HG03039 (cell line): ENCODE data around the gene CELF4.

Experiments used
- ATAC-seq: cut with Tn5 transposase; IDR thresholded peaks from one replicate; pipeline ENCODE4 v1.9.1; 2021; ENCODE audit warnings: mild to moderate bottlenecking, moderate library complexity; ENCODE audit not compliant: unreplicated experiment

The CELF4 gene

GRCh38 chr18:37270038-37270665 is 295.4 kb downstream of the CELF4 start:
- ATAC-seq, result no peak

- ATAC-seq, result no peak
Measured at GRCh38 chr18:37266290-37266689, 299.3 kb downstream of the CELF4 start.

GRCh38 chr18:37265382-37265781 is 300.2 kb downstream of the CELF4 start:
- no peak for ATAC-seq

- no peak for ATAC-seq
Measured at GRCh38 chr18:37264956-37265355, 300.6 kb downstream of the CELF4 start.

- no peak for ATAC-seq
Measured at GRCh38 chr18:37261988-37262387, 303.6 kb downstream of the CELF4 start.

GRCh38 chr18:37261246-37261840 is 304.3 kb downstream of the CELF4 start:
- no peak for ATAC-seq

- no peak for ATAC-seq
Measured at GRCh38 chr18:37260367-37261093, 305.1 kb downstream of the CELF4 start.

- ATAC-seq, result no peak
Measured at GRCh38 chr18:37259711-37260110, 305.9 kb downstream of the CELF4 start.

- no peak for ATAC-seq
Measured at GRCh38 chr18:37258819-37259218, 306.8 kb downstream of the CELF4 start.

GRCh38 chr18:37258131-37258530 is 307.5 kb downstream of the CELF4 start:
- ATAC-seq, result no peak

GRCh38 chr18:37254973-37255372 is 310.6 kb downstream of the CELF4 start:
- no peak for ATAC-seq

GRCh38 chr18:37254236-37254754 is 311.3 kb downstream of the CELF4 start:
- no peak for ATAC-seq

GRCh38 chr18:37253394-37254235 is 312.0 kb downstream of the CELF4 start:
- ATAC-seq, result no peak

GRCh38 chr18:37252854-37253393 is 312.7 kb downstream of the CELF4 start:
- ATAC-seq, result no peak

GRCh38 chr18:37252342-37252741 is 313.3 kb downstream of the CELF4 start:
- no peak for ATAC-seq

GRCh38 chr18:37251679-37252078 is 313.9 kb downstream of the CELF4 start:
- no peak for ATAC-seq

- no peak for ATAC-seq
Measured at GRCh38 chr18:37249895-37250618, 315.5 kb downstream of the CELF4 start.

GRCh38 chr18:37249171-37249886 is 316.3 kb downstream of the CELF4 start:
- ATAC-seq, result no peak

GRCh38 chr18:37248281-37248680 is 317.3 kb downstream of the CELF4 start:
- no peak for ATAC-seq
